A549 (cell line): ENCODE measurements around the gene CISD3.

Experiments
- CHD2 ChIP-seq: fragments of 150-350 bp; IDR thresholded peaks from 2 replicates; pipeline ENCODE4 v1.6.1; 2014; ENCODE audit warnings: low read length; ENCODE audit not compliant: partially characterized antibody
- TF ChIP-seq, protein P1 (sequence below): fragments of >200 bp; sonication (Bioruptor Twin); formaldehyde crosslinking; IDR thresholded peaks from 3 replicates; pipeline ENCODE4 v1.5.1; 2016
- TF ChIP-seq, protein P2 (sequence below): fragments of 150-350 bp; IDR thresholded peaks from 2 replicates; pipeline ENCODE4 v1.6.1; 2014; ENCODE audit warnings: low read depth, mild to moderate bottlenecking, low read length

DNA sequence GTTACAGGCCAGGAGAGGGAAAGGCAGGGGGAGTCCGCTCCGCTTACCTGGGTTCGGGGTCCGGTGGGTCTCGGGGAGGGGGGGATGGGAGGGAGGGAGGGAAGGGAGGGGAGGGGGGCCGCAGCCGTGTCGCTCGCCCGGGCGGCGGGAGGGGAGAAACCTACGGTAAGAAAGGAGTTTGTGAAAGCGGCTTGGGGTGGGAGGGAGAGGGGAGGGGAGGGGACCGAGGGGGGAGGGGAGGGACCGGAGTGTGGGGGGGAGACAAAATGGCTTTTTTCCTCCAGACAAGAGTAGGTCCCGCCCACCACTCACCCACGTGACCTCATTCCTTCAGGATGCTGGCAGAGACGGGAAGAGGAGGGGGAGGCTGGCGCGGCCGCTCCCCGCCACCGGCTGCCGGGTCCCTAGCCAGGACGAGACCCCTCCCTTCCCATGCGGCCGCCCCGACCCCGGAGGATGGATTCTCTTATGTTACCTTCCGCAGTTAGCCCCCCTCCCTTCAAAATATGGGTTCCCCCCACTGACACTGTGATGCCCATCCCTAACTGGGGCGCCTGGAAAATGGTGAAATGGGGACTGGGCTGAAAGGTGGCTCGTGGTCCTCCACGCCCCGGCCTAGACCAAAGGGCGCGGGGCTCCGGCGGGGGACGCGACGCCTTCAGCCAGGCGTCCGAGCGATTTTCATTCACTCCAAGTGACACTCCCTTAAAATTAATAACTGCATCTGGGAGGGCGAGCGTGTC lies 18.2 kb downstream of the CISD3 start, which contains the start of gene PCGF2:
- TF ChIP-seq, protein P1, sequence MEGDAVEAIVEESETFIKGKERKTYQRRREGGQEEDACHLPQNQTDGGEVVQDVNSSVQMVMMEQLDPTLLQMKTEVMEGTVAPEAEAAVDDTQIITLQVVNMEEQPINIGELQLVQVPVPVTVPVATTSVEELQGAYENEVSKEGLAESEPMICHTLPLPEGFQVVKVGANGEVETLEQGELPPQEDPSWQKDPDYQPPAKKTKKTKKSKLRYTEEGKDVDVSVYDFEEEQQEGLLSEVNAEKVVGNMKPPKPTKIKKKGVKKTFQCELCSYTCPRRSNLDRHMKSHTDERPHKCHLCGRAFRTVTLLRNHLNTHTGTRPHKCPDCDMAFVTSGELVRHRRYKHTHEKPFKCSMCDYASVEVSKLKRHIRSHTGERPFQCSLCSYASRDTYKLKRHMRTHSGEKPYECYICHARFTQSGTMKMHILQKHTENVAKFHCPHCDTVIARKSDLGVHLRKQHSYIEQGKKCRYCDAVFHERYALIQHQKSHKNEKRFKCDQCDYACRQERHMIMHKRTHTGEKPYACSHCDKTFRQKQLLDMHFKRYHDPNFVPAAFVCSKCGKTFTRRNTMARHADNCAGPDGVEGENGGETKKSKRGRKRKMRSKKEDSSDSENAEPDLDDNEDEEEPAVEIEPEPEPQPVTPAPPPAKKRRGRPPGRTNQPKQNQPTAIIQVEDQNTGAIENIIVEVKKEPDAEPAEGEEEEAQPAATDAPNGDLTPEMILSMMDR, result no peak
- no peak for TF ChIP-seq CHD2
- TF ChIP-seq, protein P2, sequence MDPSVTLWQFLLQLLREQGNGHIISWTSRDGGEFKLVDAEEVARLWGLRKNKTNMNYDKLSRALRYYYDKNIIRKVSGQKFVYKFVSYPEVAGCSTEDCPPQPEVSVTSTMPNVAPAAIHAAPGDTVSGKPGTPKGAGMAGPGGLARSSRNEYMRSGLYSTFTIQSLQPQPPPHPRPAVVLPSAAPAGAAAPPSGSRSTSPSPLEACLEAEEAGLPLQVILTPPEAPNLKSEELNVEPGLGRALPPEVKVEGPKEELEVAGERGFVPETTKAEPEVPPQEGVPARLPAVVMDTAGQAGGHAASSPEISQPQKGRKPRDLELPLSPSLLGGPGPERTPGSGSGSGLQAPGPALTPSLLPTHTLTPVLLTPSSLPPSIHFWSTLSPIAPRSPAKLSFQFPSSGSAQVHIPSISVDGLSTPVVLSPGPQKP, result no peak
